ENCODE data around the gene RBM8A. TPM values are rescaled to one million over a fixed set of nuclear protein-coding genes. Genes with fewer than 3 reads are reported as not detected.

Gene RBM8A
- total RNA-seq, 1 donor from 2014 or later = 206 TPM

DNA sequence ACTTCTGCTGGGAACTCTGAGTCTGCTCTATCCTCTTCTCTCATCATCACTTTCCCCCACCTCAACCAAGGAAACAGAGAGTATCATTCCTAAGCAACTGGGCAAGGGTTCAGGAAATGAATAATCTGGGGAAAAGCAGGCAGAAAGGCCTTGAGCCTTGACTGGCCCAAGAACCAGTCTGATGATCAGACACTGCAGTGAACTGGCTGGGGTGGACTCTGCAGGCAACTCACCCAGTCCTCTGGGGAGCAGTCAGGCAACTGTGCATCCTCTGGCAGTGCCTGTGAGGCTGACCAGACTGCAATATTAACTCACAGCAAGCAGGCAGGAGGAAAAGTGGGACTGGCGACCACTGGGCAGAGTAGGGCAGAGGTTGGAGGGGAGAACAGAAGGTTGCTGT, 42.6 kb downstream of the RBM8A start:
- Mint-ChIP-seq H3K27ac (ENCODE audit: unreplicated experiment) (peak overlapping the region; percentile 65), H3K9me3 (ENCODE audit: unreplicated experiment) (no peaks in the 10 kb centered on the region), H3K36me3 (ENCODE audit: unreplicated experiment) (no peaks in the 10 kb centered on the region), H3K27me3 (ENCODE audit: unreplicated experiment) (peaks cover 13% of the 10 kb centered on the region), H3K4me3 (ENCODE audit: unreplicated experiment) (peak overlapping the region; percentile 88), H3K4me1 (ENCODE audit: low read depth, unreplicated experiment) (peaks cover 9% of the 10 kb centered on the region)
- TF ChIP-seq, protein P1, sequence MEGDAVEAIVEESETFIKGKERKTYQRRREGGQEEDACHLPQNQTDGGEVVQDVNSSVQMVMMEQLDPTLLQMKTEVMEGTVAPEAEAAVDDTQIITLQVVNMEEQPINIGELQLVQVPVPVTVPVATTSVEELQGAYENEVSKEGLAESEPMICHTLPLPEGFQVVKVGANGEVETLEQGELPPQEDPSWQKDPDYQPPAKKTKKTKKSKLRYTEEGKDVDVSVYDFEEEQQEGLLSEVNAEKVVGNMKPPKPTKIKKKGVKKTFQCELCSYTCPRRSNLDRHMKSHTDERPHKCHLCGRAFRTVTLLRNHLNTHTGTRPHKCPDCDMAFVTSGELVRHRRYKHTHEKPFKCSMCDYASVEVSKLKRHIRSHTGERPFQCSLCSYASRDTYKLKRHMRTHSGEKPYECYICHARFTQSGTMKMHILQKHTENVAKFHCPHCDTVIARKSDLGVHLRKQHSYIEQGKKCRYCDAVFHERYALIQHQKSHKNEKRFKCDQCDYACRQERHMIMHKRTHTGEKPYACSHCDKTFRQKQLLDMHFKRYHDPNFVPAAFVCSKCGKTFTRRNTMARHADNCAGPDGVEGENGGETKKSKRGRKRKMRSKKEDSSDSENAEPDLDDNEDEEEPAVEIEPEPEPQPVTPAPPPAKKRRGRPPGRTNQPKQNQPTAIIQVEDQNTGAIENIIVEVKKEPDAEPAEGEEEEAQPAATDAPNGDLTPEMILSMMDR (IDR thresholded peaks at IDR 0.05; ENCODE audit: partially characterized antibody, unreplicated experiment) = no peak
- DNase-seq = peak; percentile 59

- H3K4me1 Mint-ChIP-seq (ENCODE audit: low read depth, unreplicated experiment) = peaks cover 3% of the 10 kb centered on the region
- H3K27ac Mint-ChIP-seq (ENCODE audit: unreplicated experiment) = no peak overlapping the region
- TF ChIP-seq, protein P1 (IDR thresholded peaks at IDR 0.05; ENCODE audit: partially characterized antibody, unreplicated experiment) = no peak
- no peaks in the 10 kb centered on the region for H3K9me3 Mint-ChIP-seq (ENCODE audit: unreplicated experiment)
- peaks cover 5% of the 10 kb centered on the region for H3K36me3 Mint-ChIP-seq (ENCODE audit: unreplicated experiment)
- H3K27me3 Mint-ChIP-seq (ENCODE audit: unreplicated experiment) = peaks cover 7% of the 10 kb centered on the region
- no peak overlapping the region for H3K4me3 Mint-ChIP-seq (ENCODE audit: unreplicated experiment)
- DNase-seq = no peak
Observed at GRCh38 chr1:145879775-145880174, 47.5 kb downstream of the RBM8A start.

DNA sequence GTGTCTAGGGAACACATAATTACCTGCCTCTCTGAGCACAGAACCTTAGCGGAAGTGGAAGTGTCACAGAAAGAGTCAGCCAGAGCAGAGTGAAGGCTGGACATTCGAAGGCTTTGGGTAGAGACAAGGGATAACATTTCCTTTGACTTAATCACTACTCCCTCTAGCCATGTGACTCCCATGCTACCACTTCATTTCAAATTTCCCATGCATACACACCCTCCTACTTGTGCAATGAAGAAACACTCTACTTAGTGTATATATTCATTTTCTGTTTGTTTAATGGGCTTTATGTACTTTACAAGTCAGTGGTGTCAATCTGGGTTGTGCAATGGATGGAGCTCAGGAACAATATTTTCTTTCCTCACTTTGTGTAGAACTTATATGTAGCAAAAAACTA, 48.6 kb downstream of the RBM8A start:
- H3K4me1 Mint-ChIP-seq (ENCODE audit: low read depth, unreplicated experiment) = no peaks in the 10 kb centered on the region
- no peak for DNase-seq
- peaks cover 5% of the 10 kb centered on the region for H3K36me3 Mint-ChIP-seq (ENCODE audit: unreplicated experiment)
- no peak overlapping the region for H3K4me3 Mint-ChIP-seq (ENCODE audit: unreplicated experiment)
- H3K27me3 Mint-ChIP-seq (ENCODE audit: unreplicated experiment) = peaks cover 8% of the 10 kb centered on the region
- TF ChIP-seq, protein P1 (IDR thresholded peaks at IDR 0.05; ENCODE audit: partially characterized antibody, unreplicated experiment) = no peak
- no peaks in the 10 kb centered on the region for H3K9me3 Mint-ChIP-seq (ENCODE audit: unreplicated experiment)
- no peak overlapping the region for H3K27ac Mint-ChIP-seq (ENCODE audit: unreplicated experiment)

- DNase-seq = no peak
- Mint-ChIP-seq H3K36me3 (ENCODE audit: unreplicated experiment) (peaks cover 5% of the 10 kb centered on the region), H3K27me3 (ENCODE audit: unreplicated experiment) (peaks cover 10% of the 10 kb centered on the region), H3K4me3 (ENCODE audit: unreplicated experiment) (no peak overlapping the region), H3K4me1 (ENCODE audit: low read depth, unreplicated experiment) (peaks cover 2% of the 10 kb centered on the region), H3K9me3 (ENCODE audit: unreplicated experiment) (no peaks in the 10 kb centered on the region), H3K27ac (ENCODE audit: unreplicated experiment) (no peak overlapping the region)
- TF ChIP-seq, protein P1 (IDR thresholded peaks at IDR 0.05; ENCODE audit: partially characterized antibody, unreplicated experiment) = no peak
Observed at GRCh38 chr1:145877923-145878486, 49.3 kb downstream of the RBM8A start.

GRCh38 chr1:145874646-145875045, 52.6 kb downstream of the RBM8A start:
- Mint-ChIP-seq H3K27me3 (ENCODE audit: unreplicated experiment) (peaks cover 16% of the 10 kb centered on the region), H3K27ac (ENCODE audit: unreplicated experiment) (no peak overlapping the region), H3K4me1 (ENCODE audit: low read depth, unreplicated experiment) (peaks cover 8% of the 10 kb centered on the region), H3K4me3 (ENCODE audit: unreplicated experiment) (no peak overlapping the region), H3K9me3 (ENCODE audit: unreplicated experiment) (no peaks in the 10 kb centered on the region), H3K36me3 (ENCODE audit: unreplicated experiment) (peaks cover 5% of the 10 kb centered on the region)
- TF ChIP-seq, protein P1 (IDR thresholded peaks at IDR 0.05; ENCODE audit: partially characterized antibody, unreplicated experiment) = no peak
- DNase-seq = no peak
